Hepatocyte (in vitro differentiated cells): ENCODE data around the gene TWF2.

ENCODE experiments used
- EZH2 ChIP-seq: fragments of 200-600 bp; sonication (generic); IDR thresholded peaks from 2 replicates; pipeline ENCODE4 v1.6.1; 2016; ENCODE audit warnings: antibody characterized with exemption, mild to moderate bottlenecking, borderline replicate concordance
- TF ChIP-seq, protein P1 (sequence below): fragments of 200-600 bp; sonication (generic); IDR thresholded peaks from 2 replicates; pipeline ENCODE4 v1.5.1; 2016; ENCODE audit warnings: antibody characterized with exemption, mild to moderate bottlenecking; ENCODE audit not compliant: poor library complexity

DNA sequence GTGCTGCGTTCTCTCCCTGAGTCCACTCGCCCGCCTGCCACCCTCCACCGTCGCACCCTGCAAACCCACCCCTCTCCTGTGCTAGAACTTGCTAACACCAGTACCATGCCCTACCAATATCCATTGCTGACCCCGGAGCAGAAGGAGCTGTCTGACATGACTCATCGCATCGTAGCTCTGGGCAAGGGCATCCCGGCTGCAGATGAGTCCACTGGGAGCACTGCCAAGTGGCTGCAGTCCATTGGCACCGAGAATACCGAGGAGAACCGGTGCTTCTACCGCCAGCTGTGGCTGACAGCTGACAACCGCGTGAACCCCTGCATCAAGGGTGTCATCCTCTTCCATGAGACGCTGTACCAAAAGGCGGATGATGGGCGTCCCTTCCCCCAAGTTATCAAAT is 45.9 kb downstream of the TWF2 start:
- TF ChIP-seq, protein P1, sequence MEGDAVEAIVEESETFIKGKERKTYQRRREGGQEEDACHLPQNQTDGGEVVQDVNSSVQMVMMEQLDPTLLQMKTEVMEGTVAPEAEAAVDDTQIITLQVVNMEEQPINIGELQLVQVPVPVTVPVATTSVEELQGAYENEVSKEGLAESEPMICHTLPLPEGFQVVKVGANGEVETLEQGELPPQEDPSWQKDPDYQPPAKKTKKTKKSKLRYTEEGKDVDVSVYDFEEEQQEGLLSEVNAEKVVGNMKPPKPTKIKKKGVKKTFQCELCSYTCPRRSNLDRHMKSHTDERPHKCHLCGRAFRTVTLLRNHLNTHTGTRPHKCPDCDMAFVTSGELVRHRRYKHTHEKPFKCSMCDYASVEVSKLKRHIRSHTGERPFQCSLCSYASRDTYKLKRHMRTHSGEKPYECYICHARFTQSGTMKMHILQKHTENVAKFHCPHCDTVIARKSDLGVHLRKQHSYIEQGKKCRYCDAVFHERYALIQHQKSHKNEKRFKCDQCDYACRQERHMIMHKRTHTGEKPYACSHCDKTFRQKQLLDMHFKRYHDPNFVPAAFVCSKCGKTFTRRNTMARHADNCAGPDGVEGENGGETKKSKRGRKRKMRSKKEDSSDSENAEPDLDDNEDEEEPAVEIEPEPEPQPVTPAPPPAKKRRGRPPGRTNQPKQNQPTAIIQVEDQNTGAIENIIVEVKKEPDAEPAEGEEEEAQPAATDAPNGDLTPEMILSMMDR: no peak
- no peak for TF ChIP-seq EZH2
